Astrocyte (in vitro differentiated cells and primary cell): ENCODE results near the gene GALK1. TPM values are rescaled to one million over a fixed set of nuclear protein-coding genes. Genes with fewer than 3 reads are reported as not detected.

Experiments used
- DNase-seq: peaks from one replicate; pipeline ENCODE4 v3.0.0-alpha.2; 2010; ENCODE audit warnings: low read depth
- FAIRE-seq: peaks from 2 replicates; lab custom pipeline; 2011; peaks lifted over from hg19 to GRCh38; lab: Jason Lieb, UNC
- H2AFZ ChIP-seq: 2 replicates; pipeline ENCODE4 v1.6.0; 2012; ENCODE audit warnings: low read depth, low read length, inconsistent platforms
- H3K27ac ChIP-seq: 2 replicates; pipeline ENCODE4 v1.5.1; 2011; ENCODE audit warnings: low read depth, low read length, inconsistent platforms
- H3K27me3 ChIP-seq: 2 replicates; pipeline ENCODE4 v1.6.0; 2011; ENCODE audit warnings: low read length, inconsistent platforms; ENCODE audit not compliant: insufficient read depth
- H3K36me3 ChIP-seq: 2 replicates; pipeline ENCODE4 v1.5.1; 2011; ENCODE audit warnings: low read length, inconsistent platforms; ENCODE audit not compliant: insufficient read depth
- H3K4me1 ChIP-seq: 2 replicates; pipeline ENCODE4 v1.5.1; 2011; ENCODE audit warnings: low read length, inconsistent platforms; ENCODE audit not compliant: insufficient read depth
- H3K4me2 ChIP-seq: 2 replicates; pipeline ENCODE4 v1.6.0; 2012; ENCODE audit warnings: low read length, inconsistent platforms
- H3K4me3 ChIP-seq: 2 replicates; pipeline ENCODE4 v1.5.1; 2011; ENCODE audit warnings: low read depth, mild to moderate bottlenecking, low read length, inconsistent platforms; ENCODE audit not compliant: insufficient read depth
- H3K79me2 ChIP-seq: 2 replicates; pipeline ENCODE4 v1.6.0; 2012; ENCODE audit warnings: mild to moderate bottlenecking, low read length, inconsistent platforms; ENCODE audit not compliant: insufficient read depth
- H3K9ac ChIP-seq: 2 replicates; pipeline ENCODE4 v1.6.0; 2012; ENCODE audit warnings: mild to moderate bottlenecking, low read length, inconsistent platforms
- H3K9me3 ChIP-seq: 2 replicates; pipeline ENCODE4 v1.5.1; 2012; ENCODE audit warnings: low read depth, mild to moderate bottlenecking, low read length, inconsistent platforms; ENCODE audit not compliant: insufficient read depth
- H4K20me1 ChIP-seq: 2 replicates; pipeline ENCODE4 v1.6.0; 2012; ENCODE audit warnings: low read length, inconsistent platforms; ENCODE audit not compliant: insufficient read depth
- H3K27ac Mint-ChIP-seq: one replicate; pipeline ENCODE4 v1.8.0; 2021; ENCODE audit warnings: mild to moderate bottlenecking, mixed read lengths; ENCODE audit not compliant: unreplicated experiment
- H3K27me3 Mint-ChIP-seq: one replicate; pipeline ENCODE4 v1.8.0; 2021; ENCODE audit warnings: low read depth, mixed read lengths; ENCODE audit not compliant: unreplicated experiment
- H3K36me3 Mint-ChIP-seq: one replicate; pipeline ENCODE4 v1.8.0; 2021; ENCODE audit warnings: low read depth, mixed read lengths; ENCODE audit not compliant: unreplicated experiment
- H3K4me1 Mint-ChIP-seq: one replicate; pipeline ENCODE4 v1.8.0; 2021; ENCODE audit warnings: low read depth, mixed read lengths; ENCODE audit not compliant: unreplicated experiment
- H3K4me3 Mint-ChIP-seq: one replicate; pipeline ENCODE4 v1.8.0; 2021; ENCODE audit warnings: mild to moderate bottlenecking, moderate library complexity, mixed read lengths; ENCODE audit not compliant: unreplicated experiment
- H3K9me3 Mint-ChIP-seq: one replicate; pipeline ENCODE4 v1.8.0; 2021; ENCODE audit warnings: mild to moderate bottlenecking, mixed read lengths; ENCODE audit not compliant: unreplicated experiment
- EZH2 ChIP-seq: IDR thresholded peaks from 2 replicates; pipeline ENCODE4 v1.6.1; 2012; ENCODE audit warnings: mild to moderate bottlenecking, low read length, inconsistent platforms; ENCODE audit not compliant: insufficient read depth
- total RNA-seq: library from RNA; stranded (reverse); gene quantifications from 2 replicates; pipeline ENCODE4 v1.2.1, GENCODE V29; 2021
- TF ChIP-seq, protein P1 (sequence below): IDR thresholded peaks from 2 replicates; pipeline ENCODE4 v1.5.1; 2011; ENCODE audit warnings: low read depth, mild to moderate bottlenecking, inconsistent platforms, low read length, moderate library complexity; ENCODE audit not compliant: insufficient read depth

Gene GALK1
- total RNA-seq, 1 donor from 2014 or later, result 22.6 TPM

DNA sequence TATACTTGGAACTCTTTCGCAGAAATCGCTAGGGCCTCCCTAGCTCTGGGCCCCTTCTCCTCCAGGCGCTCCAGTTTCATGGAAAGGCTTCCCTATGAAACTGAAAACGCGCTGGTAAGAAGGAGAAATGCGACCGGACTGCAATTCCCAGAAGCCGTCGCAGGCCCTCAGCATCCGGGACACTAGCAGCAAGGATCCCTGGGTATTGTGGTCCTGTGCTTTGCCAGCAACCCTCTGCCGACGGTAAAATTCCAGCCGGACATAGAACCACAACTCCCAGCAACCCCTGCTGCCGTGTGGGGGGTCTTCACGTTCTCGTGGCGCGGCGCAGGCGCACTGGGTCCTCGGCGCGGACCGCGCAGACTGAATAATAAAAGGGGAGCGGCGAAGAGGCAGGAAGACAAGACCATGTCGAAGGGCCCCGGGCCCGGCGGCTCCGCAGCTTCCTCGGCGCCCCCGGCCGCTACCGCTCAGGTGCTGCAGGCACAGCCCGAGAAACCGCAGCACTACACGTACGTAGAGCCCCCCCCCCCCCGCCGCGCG is 19.6 kb upstream of the GALK1 start, which contains the start of gene UNK:
Gene UNK, plus strand, starts transcription at position 334 of the 543 bp plus-strand sequence. Its CDS starts 75 bp downstream, at position 409.
- peak within 1 kb of the TSS; percentile 91 for H3K9ac ChIP-seq
- peak within 1 kb of the TSS; percentile 61 for H3K4me3 ChIP-seq
- H3K36me3 ChIP-seq, result no peaks in the 10 kb centered on the region
- no peaks in the 10 kb centered on the region for H3K9me3 ChIP-seq
- H3K9me3 Mint-ChIP-seq, result no peaks in the 10 kb centered on the region
- peak within 1 kb of the TSS; percentile 76 for H2AFZ ChIP-seq
- peak within 1 kb of the TSS; percentile 92 for H3K4me3 Mint-ChIP-seq
- peak; percentile 98 for DNase-seq
- peaks cover 23% of the 10 kb centered on the region for H3K4me1 Mint-ChIP-seq
- H3K36me3 Mint-ChIP-seq, result peaks cover 3% of the 10 kb centered on the region
- H3K27ac Mint-ChIP-seq, result peak within 1 kb of the TSS; percentile 99
- TF ChIP-seq, protein P1, sequence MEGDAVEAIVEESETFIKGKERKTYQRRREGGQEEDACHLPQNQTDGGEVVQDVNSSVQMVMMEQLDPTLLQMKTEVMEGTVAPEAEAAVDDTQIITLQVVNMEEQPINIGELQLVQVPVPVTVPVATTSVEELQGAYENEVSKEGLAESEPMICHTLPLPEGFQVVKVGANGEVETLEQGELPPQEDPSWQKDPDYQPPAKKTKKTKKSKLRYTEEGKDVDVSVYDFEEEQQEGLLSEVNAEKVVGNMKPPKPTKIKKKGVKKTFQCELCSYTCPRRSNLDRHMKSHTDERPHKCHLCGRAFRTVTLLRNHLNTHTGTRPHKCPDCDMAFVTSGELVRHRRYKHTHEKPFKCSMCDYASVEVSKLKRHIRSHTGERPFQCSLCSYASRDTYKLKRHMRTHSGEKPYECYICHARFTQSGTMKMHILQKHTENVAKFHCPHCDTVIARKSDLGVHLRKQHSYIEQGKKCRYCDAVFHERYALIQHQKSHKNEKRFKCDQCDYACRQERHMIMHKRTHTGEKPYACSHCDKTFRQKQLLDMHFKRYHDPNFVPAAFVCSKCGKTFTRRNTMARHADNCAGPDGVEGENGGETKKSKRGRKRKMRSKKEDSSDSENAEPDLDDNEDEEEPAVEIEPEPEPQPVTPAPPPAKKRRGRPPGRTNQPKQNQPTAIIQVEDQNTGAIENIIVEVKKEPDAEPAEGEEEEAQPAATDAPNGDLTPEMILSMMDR, result no peak
- no peak for TF ChIP-seq EZH2
- H3K27ac ChIP-seq, result peak within 1 kb of the TSS; percentile 100
- H3K27me3 Mint-ChIP-seq, result no peaks in the 10 kb centered on the region
- no peaks in the 10 kb centered on the region for H4K20me1 ChIP-seq
- H3K4me2 ChIP-seq, result peak within 1 kb of the TSS; percentile 86
- H3K27me3 ChIP-seq, result no peaks in the 10 kb centered on the region
- peaks cover 43% of the 10 kb centered on the region for H3K79me2 ChIP-seq
- FAIRE-seq, result peak; percentile 23
- H3K4me1 ChIP-seq, result peaks cover 28% of the 10 kb centered on the region

- DNase-seq, result no peak
- H3K4me3 Mint-ChIP-seq, result peak overlapping the region; percentile 92
- peaks cover 43% of the 10 kb centered on the region for H3K79me2 ChIP-seq
- peak overlapping the region; percentile 86 for H3K4me2 ChIP-seq
- FAIRE-seq, result no peak
- H3K9ac ChIP-seq, result peak overlapping the region; percentile 91
- no peaks in the 10 kb centered on the region for H3K9me3 Mint-ChIP-seq
- peaks cover 23% of the 10 kb centered on the region for H3K4me1 Mint-ChIP-seq
- H3K27me3 ChIP-seq, result no peaks in the 10 kb centered on the region
- no peak for TF ChIP-seq EZH2
- TF ChIP-seq, protein P1, result no peak
- H4K20me1 ChIP-seq, result peaks cover 2% of the 10 kb centered on the region
- peak overlapping the region; percentile 61 for H3K4me3 ChIP-seq
- H3K27ac Mint-ChIP-seq, result peak overlapping the region; percentile 99
- no peaks in the 10 kb centered on the region for H3K27me3 Mint-ChIP-seq
- H3K36me3 ChIP-seq, result no peaks in the 10 kb centered on the region
- H2AFZ ChIP-seq, result peak overlapping the region; percentile 76
- peaks cover 28% of the 10 kb centered on the region for H3K4me1 ChIP-seq
- no peaks in the 10 kb centered on the region for H3K9me3 ChIP-seq
- peak overlapping the region; percentile 100 for H3K27ac ChIP-seq
- peaks cover 4% of the 10 kb centered on the region for H3K36me3 Mint-ChIP-seq
These were observed 18.9 kb upstream of the GALK1 start for GRCh38 chr17:75783803-75784472.
